HepG2 (cell line): ENCODE data around the gene GRIK3. TPM values are rescaled to one million over a fixed set of nuclear protein-coding genes. Genes with fewer than 3 reads are reported as not detected.

ENCODE experiments used
- ATAC-seq: fragments of 200-7000 bp; cut with Tn5 transposase; 3 replicates; pipeline ENCODE4 v1.9.1; 2020; ENCODE audit warnings: mild to moderate bottlenecking, moderate library complexity
- BruUV-seq: library from RNA; stranded (reverse); fragments of 400-500 nt; replicated peaks from 2 replicates; lab custom pipeline; 2021; lab: Mats Ljungman, UMichigan
- CTCF ChIA-PET: fragments of 300-600 bp; formaldehyde crosslinking; extraction: SDS; loops from one replicate; lab custom pipeline; 2021; ENCODE audit warnings: low total read pairs, inconsistent platforms, low intra/inter-chr PET ratio; lab: Yijun Ruan, JAX
- POLR2A ChIA-PET: fragments of 350-600 bp; sonication (Branson Sonifier 250); formaldehyde crosslinking; loops from one replicate; lab custom pipeline; 2020; ENCODE audit warnings: antibody characterized with exemption, inconsistent platforms; lab: Yijun Ruan, JAX
- DNase-seq: peaks from one replicate; pipeline ENCODE4 v3.0.0-alpha.2; 2015; ENCODE audit warnings: low spot score
- FAIRE-seq: peaks from 3 replicates; lab custom pipeline; 2011; peaks lifted over from hg19 to GRCh38; lab: Jason Lieb, UNC
- H2AFZ ChIP-seq: one replicate; pipeline ENCODE4 v1.6.1; 2011; ENCODE audit warnings: low read length, inconsistent platforms
- H3K27ac ChIP-seq: fragments of 300-600 bp; 3 replicates; pipeline ENCODE4 v1.8.0; 2011; ENCODE audit warnings: mixed run types, mild to moderate bottlenecking, mixed read lengths, low read length, inconsistent platforms; ENCODE audit not compliant: insufficient read depth; ENCODE audit errors: extremely low read length
- H3K27me3 ChIP-seq, 2 experiments: fragments of 200-600 bp in 1 of 2; 2 replicates in 1 of 2; 3 replicates in 1 of 2; pipeline versions ENCODE4 v1.6.0 to v1.8.0; 2011; ENCODE audit warnings: low read length in 2 of 2, mild to moderate bottlenecking in 2 of 2, moderate library complexity in 2 of 2, inconsistent platforms in 1 of 2; ENCODE audit not compliant: insufficient read depth in 2 of 2, control insufficient read depth in 1 of 2
- H3K36me3 ChIP-seq, 2 experiments: fragments of 200-600 bp in 1 of 2; replicated peaks in 1 of 2; 2 replicates in 1 of 2; 3 replicates in 1 of 2; pipeline versions ENCODE4 v1.5.1 to v1.8.0; 2011; ENCODE audit warnings: low read length in 2 of 2, inconsistent platforms in 1 of 2; ENCODE audit not compliant: insufficient read depth in 2 of 2, control insufficient read depth in 1 of 2
- H3K4me1 ChIP-seq: 2 replicates; pipeline ENCODE4 v1.5.1; 2012; ENCODE audit warnings: low read length, inconsistent platforms; ENCODE audit not compliant: insufficient read depth
- H3K4me2 ChIP-seq: 2 replicates; pipeline ENCODE4 v1.6.0; 2011; ENCODE audit warnings: low read depth, low read length, inconsistent platforms
- H3K4me3 ChIP-seq, 3 experiments: fragments of 200-600 bp in 1 of 3; sonication (generic), shearing (Covaris generic) in 1 of 3; replicated peaks in 1 of 3; 2 replicates each; pipeline ENCODE4 v1.5.1; 2011 to 2016; ENCODE audit warnings: low read length in 3 of 3, inconsistent platforms in 2 of 3, low read depth in 2 of 3, mild to moderate bottlenecking in 2 of 3, control low read depth in 1 of 3, mixed read lengths in 1 of 3; ENCODE audit not compliant: insufficient read depth in 1 of 3
- H3K79me2 ChIP-seq: one replicate; pipeline ENCODE4 v1.6.1; 2011; ENCODE audit warnings: low read length, inconsistent platforms; ENCODE audit not compliant: insufficient read depth
- H3K9ac ChIP-seq: 2 replicates; pipeline ENCODE4 v1.6.0; 2011; ENCODE audit warnings: mild to moderate bottlenecking, low read depth, low read length, inconsistent platforms; ENCODE audit not compliant: insufficient read depth
- H3K9me3 ChIP-seq: 2 replicates; pipeline ENCODE4 v1.5.1; 2012; ENCODE audit warnings: mild to moderate bottlenecking, low read length
- H4K20me1 ChIP-seq: 2 replicates; pipeline ENCODE4 v1.6.0; 2011; ENCODE audit warnings: inconsistent platforms, mild to moderate bottlenecking, low read length, moderate library complexity; ENCODE audit not compliant: insufficient read depth
- DNMT3B ChIP-seq: conservative IDR thresholded peaks from 2 replicates; pipeline ENCODE4 v1.6.1; 2016; ENCODE audit warnings: missing biosample characterization, control low read depth
- FOXM1 ChIP-seq: sonication (generic); formaldehyde crosslinking; IDR thresholded peaks from 2 replicates; pipeline ENCODE4 v1.5.0; 2020; ENCODE audit warnings: missing genetic modification reagents
- JUN ChIP-seq: sonication (generic); formaldehyde crosslinking; IDR thresholded peaks from 2 replicates; pipeline ENCODE4 v1.4.0; 2020; ENCODE audit warnings: mild to moderate bottlenecking, missing genetic modification reagents
- KAT7 ChIP-seq: IDR thresholded peaks from 2 replicates; pipeline ENCODE4 v1.6.1; 2018; ENCODE audit warnings: borderline replicate concordance, missing compliant biosample characterization
- MED8 ChIP-seq: sonication (generic); formaldehyde crosslinking; IDR thresholded peaks from 2 replicates; pipeline ENCODE4 v1.8.1; 2023; ENCODE audit warnings: mild to moderate bottlenecking, missing genetic modification reagents; ENCODE audit not compliant: insufficient replicate concordance
- NR3C1 ChIP-seq: sonication (generic); formaldehyde crosslinking; IDR thresholded peaks from 2 replicates; pipeline ENCODE4 v1.4.0; 2020; ENCODE audit warnings: missing genetic modification reagents
- SRSF4 ChIP-seq: fragments of 200-400 bp; formaldehyde crosslinking; IDR thresholded peaks from one replicate; pipeline ENCODE4 v1.6.1; 2018; ENCODE audit warnings: mild to moderate bottlenecking, low read depth, low read length, moderate library complexity; ENCODE audit not compliant: poor library complexity, severe bottlenecking
- TCF7 ChIP-seq: sonication (generic); IDR thresholded peaks from 2 replicates; pipeline ENCODE4 v1.6.1; 2016; ENCODE audit warnings: antibody characterized with exemption, low read depth
- THRA ChIP-seq: sonication (generic); formaldehyde crosslinking; IDR thresholded peaks from 2 replicates; pipeline ENCODE4 v1.4.0; 2020; ENCODE audit warnings: missing genetic modification reagents, borderline replicate concordance
- ZBTB10 ChIP-seq: sonication (generic); formaldehyde crosslinking; IDR thresholded peaks from 2 replicates; pipeline ENCODE4 v1.4.0; 2020; ENCODE audit warnings: missing genetic modification reagents, borderline replicate concordance
- ZNF530 ChIP-seq: sonication (generic); formaldehyde crosslinking; IDR thresholded peaks from 2 replicates; pipeline ENCODE4 v1.5.0; 2020; ENCODE audit warnings: low read depth, mild to moderate bottlenecking, missing genetic modification reagents
- ZNF543 ChIP-seq: sonication (generic); formaldehyde crosslinking; IDR thresholded peaks from 2 replicates; pipeline ENCODE4 v1.4.0; 2020; ENCODE audit warnings: mild to moderate bottlenecking, missing genetic modification reagents
- ZNF740 ChIP-seq: sonication (generic); formaldehyde crosslinking; IDR thresholded peaks from 2 replicates; pipeline ENCODE4 v1.4.0; 2020; ENCODE audit warnings: missing genetic modification reagents
- ZNF879 ChIP-seq: sonication (generic); formaldehyde crosslinking; IDR thresholded peaks from 2 replicates; pipeline ENCODE4 v1.8.1; 2023; ENCODE audit warnings: missing genetic modification reagents
- WGBS: methylation state at CpG from one replicate; pipeline ENCODE4 v1.1.6; 2017; ENCODE audit warnings: low lambda C conversion rate; 5-methylcytosine and 5-hydroxymethylcytosine counted together
- in situ Hi-C: cut with HindIII; loops from 2 replicates; pipeline ENCODE4 v1.10.0; 2017; ENCODE audit warnings: low pct_unique_long_range_greater_than_20kb; ENCODE audit not compliant: extremely low pct_ligation_motif_present
- intact Hi-C: fragments of 100-400 bp; cut with micrococcal nuclease; formaldehyde crosslinking; loops from one replicate; pipeline ENCODE4 v1.10.0; 2022; ENCODE audit not compliant: unreplicated experiment
- polyA plus RNA-seq, 8 experiments: library from polyadenylated mRNA; depleted of rRNA in 3 of 8; stranded (reverse) in 7 of 8; unstranded in 1 of 8; fragments of >200 nt; fragmentation: Illumina TruSeq in 4 of 8; extraction: Trizol in 4 of 8; gene quantifications; 2 replicates each; pipeline versions ENCODE4 v1.2.1 to v1.2.3, GENCODE V29; 2011 to 2016; ENCODE audit warnings: low read depth in 4 of 8, missing spikeins in 1 of 8, mixed read lengths in 1 of 8; ENCODE audit not compliant: insufficient read depth in 1 of 8
- total RNA-seq, 5 experiments: library from RNA; depleted of rRNA; stranded (reverse); fragments of >200 nt; fragmentation: Illumina TruSeq; extraction: Trizol; gene quantifications; 2 replicates each; pipeline ENCODE4 v1.2.3, GENCODE V29; 2016; ENCODE audit warnings: low read depth in 1 of 5

GRIK3 gene
- total and polyA plus RNA-seq, 2 of the 13 experiments (the other 11 are each of a cell fraction or from before 2014, with no cell fraction given) = not detected

GRCh38 chr1:36814083-36814482 is 220.2 kb downstream of the GRIK3 start:
- in situ Hi-C loops = no loop called here
- H3K4me1 ChIP-seq = no peaks in the 10 kb centered on the region
- POLR2A ChIA-PET = no interaction called here
- no peak for FAIRE-seq
- no peak for ATAC-seq
- H3K4me3 ChIP-seq = no peak overlapping the region
- no peak for DNase-seq
- no peak overlapping the region for H2AFZ ChIP-seq
- H3K9ac ChIP-seq = no peak overlapping the region
- peaks cover 2 to 5% of the 10 kb centered on the region in 2 experiments; a peak in 2 of 5 replicates for H3K27me3 ChIP-seq
- CTCF ChIA-PET = no interaction called here
- no peak overlapping the region for H3K27ac ChIP-seq
- H3K79me2 ChIP-seq = no peaks in the 10 kb centered on the region
- WGBS = 17% methylated on average over 5 of the region's 7 CpGs
- no TSS peak for BruUV-seq
- no peaks in the 10 kb centered on the region for H3K9me3 ChIP-seq
- H3K4me2 ChIP-seq = no peak overlapping the region
- H3K36me3 ChIP-seq = no peaks in the 10 kb centered on the region
- no peaks in the 10 kb centered on the region for H4K20me1 ChIP-seq
- intact Hi-C loops = no loop called here
- TF ChIP-seq MED8 (CRISPR knock-in tag) (no peak), THRA (CRISPR knock-in tag) (no peak), ZNF543 (CRISPR knock-in tag) (no peak), DNMT3B (CRISPR knock-in tag) (no peak)
- TF ChIP-seq, all 625 proteins: peak for 0

- DNase-seq (no peak), FAIRE-seq (no peak), ATAC-seq (no peak)
- BruUV-seq = no TSS peak
- H3K4me1 ChIP-seq = no peaks in the 10 kb centered on the region
- H3K4me2 ChIP-seq = no peak overlapping the region
- intact Hi-C loops = no loop called here
- CTCF ChIA-PET = no interaction called here
- H3K36me3 ChIP-seq = no peaks in the 10 kb centered on the region
- in situ Hi-C loops = no loop called here
- peaks cover 5 to 29% of the 10 kb centered on the region in 2 experiments; a peak in 3 of 5 replicates for H3K27me3 ChIP-seq
- POLR2A ChIA-PET = no interaction called here
- WGBS = no CpG with 5 or more reads among the region's 4 CpGs
- H3K27ac ChIP-seq = no peak overlapping the region
- H3K9me3 ChIP-seq = no peaks in the 10 kb centered on the region
- no peaks in the 10 kb centered on the region for H4K20me1 ChIP-seq
- H3K79me2 ChIP-seq = no peaks in the 10 kb centered on the region
- no peak overlapping the region for H3K9ac ChIP-seq
- no peak overlapping the region for H3K4me3 ChIP-seq
- no peak overlapping the region for H2AFZ ChIP-seq
- TF ChIP-seq SRSF4 (no peak), NR3C1 (CRISPR knock-in tag) (no peak), FOXM1 (CRISPR knock-in tag) (no peak), JUN (CRISPR knock-in tag) (no peak), ZNF740 (CRISPR knock-in tag) (no peak), TCF7 (no peak), ZNF530 (CRISPR knock-in tag) (no peak), ZNF879 (no peak), ZBTB10 (CRISPR knock-in tag) (no peak), KAT7 (CRISPR knock-in tag) (no peak)
These were observed 227.1 kb downstream of the GRIK3 start for GRCh38 chr1:36807262-36807661.
